Measurements from ENCODE around the gene DUXB.

The DUXB gene

GRCh38 chr16:75682308-75682707, 19.0 kb downstream of the DUXB start:
- no peak overlapping the region for H3K4me3 ChIP-seq (ENCODE audit: low read depth, low read length)
- POLR2A ChIA-PET, result no interaction called here

GRCh38 chr16:75679366-75679765, 21.9 kb downstream of the DUXB start:
- ChIA-PET POLR2A (no interaction called here), CTCF (no interaction called here)
- H3K4me3 ChIP-seq (ENCODE audit: low read depth, low read length), result no peak overlapping the region
- TF ChIP-seq CTCF (IDR thresholded peaks at IDR 0.05; ENCODE audit: insufficient read depth, low read length, missing control alignments), result no peak
- DNase-seq (ENCODE audit: low read depth, low spot score), result no peak

More at GRCh38 chr16:75682308-75682707, 19.0 kb downstream of the DUXB start:
- no peak for TF ChIP-seq CTCF (IDR thresholded peaks at IDR 0.05; ENCODE audit: insufficient read depth, low read length, missing control alignments)
- DNase-seq (ENCODE audit: low read depth, low spot score), result no peak
- CTCF ChIA-PET, result no interaction called here

- H3K4me3 ChIP-seq (ENCODE audit: low read depth, low read length), result no peak within 1 kb of the TSS
- DNase-seq (ENCODE audit: low read depth, low spot score), result no peak
- POLR2A ChIA-PET, result no interaction called here
- TF ChIP-seq CTCF (IDR thresholded peaks at IDR 0.05; ENCODE audit: insufficient read depth, low read length, missing control alignments), result no peak
- CTCF ChIA-PET, result interaction anchor here (1.1 kb wide), 1 partner anchor 87 kb away, joined by 3 read pairs; no protein-coding TSS in a partner anchor
Observed at GRCh38 chr16:75676909-75677308, 24.4 kb downstream of the DUXB start, which contains the start of gene CPHXL2. CPHXL2 (minus strand) TSS chr16:75677009; CDS start chr16:75676999, 10 bp downstream.

- no peak overlapping the region for H3K4me3 ChIP-seq (ENCODE audit: low read depth, low read length)
- POLR2A ChIA-PET, result no interaction called here
- CTCF ChIA-PET, result no interaction called here
- TF ChIP-seq CTCF (IDR thresholded peaks at IDR 0.05; ENCODE audit: insufficient read depth, low read length, missing control alignments), result no peak
- no peak for DNase-seq (ENCODE audit: low read depth, low spot score)
Observed at GRCh38 chr16:75667503-75667902, 33.8 kb downstream of the DUXB start.

- ChIA-PET CTCF (no interaction called here), POLR2A (no interaction called here)
- no peak for DNase-seq (ENCODE audit: low read depth, low spot score)
- H3K4me3 ChIP-seq (ENCODE audit: low read depth, low read length), result no peak overlapping the region
- no peak for TF ChIP-seq CTCF (IDR thresholded peaks at IDR 0.05; ENCODE audit: insufficient read depth, low read length, missing control alignments)
Observed at GRCh38 chr16:75660726-75661302, 40.4 kb downstream of the DUXB start.

- CTCF ChIA-PET, result no interaction called here
- POLR2A ChIA-PET, result no interaction called here
- no peak for TF ChIP-seq CTCF (IDR thresholded peaks at IDR 0.05; ENCODE audit: insufficient read depth, low read length, missing control alignments)
- no peak overlapping the region for H3K4me3 ChIP-seq (ENCODE audit: low read depth, low read length)
- DNase-seq (ENCODE audit: low read depth, low spot score), result no peak
Observed at GRCh38 chr16:75660321-75660720, 40.9 kb downstream of the DUXB start.
